ENCODE data around the gene CLRN3. TPM values are rescaled to one million over a fixed set of nuclear protein-coding genes. Genes with fewer than 3 reads are reported as not detected.

CLRN3 gene
- polyA plus RNA-seq, 1 donor from 2014 or later, result not detected

DNA sequence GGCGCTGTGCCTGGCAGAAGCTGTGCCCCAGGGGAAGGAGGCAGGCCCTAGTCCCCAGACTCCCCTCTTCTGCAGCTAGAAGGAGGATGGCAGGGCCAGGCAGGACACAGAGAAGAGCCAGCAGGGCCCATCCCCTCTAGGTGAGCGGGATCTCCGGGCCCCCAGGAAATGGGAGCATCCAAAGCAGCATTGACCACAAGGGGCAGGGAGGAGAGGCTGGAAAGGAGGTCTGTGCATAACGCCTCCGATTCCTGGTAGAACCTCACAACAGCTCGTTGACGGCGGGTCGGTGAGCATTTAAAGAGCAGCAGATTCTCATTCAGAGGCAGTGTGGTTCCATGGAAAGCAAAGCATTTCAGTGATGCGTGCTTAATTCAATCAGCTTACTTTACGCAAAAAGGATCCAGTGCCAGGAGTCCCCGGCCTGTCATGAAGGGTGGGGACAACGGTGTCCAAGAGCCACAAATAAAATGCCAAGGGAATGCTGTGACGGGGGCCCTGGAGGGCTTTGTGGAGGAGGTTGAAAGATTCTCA is 41.0 kb downstream of the CLRN3 start (continued):
- TF ChIP-seq REST (IDR thresholded peaks at IDR 0.05; ENCODE audit: borderline replicate concordance) (no peak), POLR2AphosphoS5 (IDR thresholded peaks at IDR 0.05) (no peak)

GRCh38 chr10:127850944-127851343 is 41.8 kb downstream of the CLRN3 start:
- Histone ChIP-seq H3K9ac (ENCODE audit: low read length) (no peak overlapping the region), H3K27me3 (ENCODE audit: insufficient read depth, low read depth, low read length) (no peaks in the 10 kb centered on the region), H3K27ac (ENCODE audit: low read length) (no peak overlapping the region), H3K9me2 (ENCODE audit: insufficient read depth, low read length) (no peaks in the 10 kb centered on the region), H3K36me3 (ENCODE audit: insufficient read depth, low read length) (no peaks in the 10 kb centered on the region), H3K79me2 (replicated peaks; ENCODE audit: insufficient read depth, low read length) (no peaks in the 10 kb centered on the region), H3K4me2 (ENCODE audit: low read length) (no peak overlapping the region), H3K4me3 (ENCODE audit: low read length) (no peak overlapping the region), H3K9me3 (ENCODE audit: low read length) (no peaks in the 10 kb centered on the region), H4K20me1 (ENCODE audit: insufficient read depth) (no peaks in the 10 kb centered on the region), H3F3A (ENCODE audit: insufficient read depth, low read length, poor library complexity, severe bottlenecking) (no peaks in the 10 kb centered on the region), H2AFZ (ENCODE audit: low read depth, low read length) (no peak overlapping the region)
- TF ChIP-seq CTCF (IDR thresholded peaks at IDR 0.05; ENCODE audit: poor library complexity, severe bottlenecking), result no peak
- no peak for TF ChIP-seq EP300 (conservative IDR thresholded peaks at IDR 0.05; ENCODE audit: poor library complexity, severe bottlenecking)
- no peak for TF ChIP-seq RAD21 (conservative IDR thresholded peaks at IDR 0.05)

GRCh38 chr10:127849921-127850320 is 42.8 kb downstream of the CLRN3 start:
- H3K9me2 ChIP-seq (ENCODE audit: insufficient read depth, low read length), result no peaks in the 10 kb centered on the region
- H3K9me3 ChIP-seq (ENCODE audit: low read length), result no peaks in the 10 kb centered on the region
- no peaks in the 10 kb centered on the region for H3K27me3 ChIP-seq (ENCODE audit: insufficient read depth, low read depth, low read length)
- no peaks in the 10 kb centered on the region for H3K36me3 ChIP-seq (ENCODE audit: insufficient read depth, low read length)
- no peaks in the 10 kb centered on the region for H3F3A ChIP-seq (ENCODE audit: insufficient read depth, low read length, poor library complexity, severe bottlenecking)
- H3K4me3 ChIP-seq (ENCODE audit: low read length), result no peak overlapping the region
- TF ChIP-seq EP300 (conservative IDR thresholded peaks at IDR 0.05; ENCODE audit: poor library complexity, severe bottlenecking) (no peak), MXI1 (conservative IDR thresholded peaks at IDR 0.05; ENCODE audit: poor library complexity, severe bottlenecking) (no peak), RAD21 (conservative IDR thresholded peaks at IDR 0.05) (no peak), SMC3 (conservative IDR thresholded peaks at IDR 0.05; ENCODE audit: poor library complexity) (no peak), CTCF (IDR thresholded peaks at IDR 0.05; ENCODE audit: poor library complexity, severe bottlenecking) (no peak), TAF1 (IDR thresholded peaks at IDR 0.05; ENCODE audit: low read depth) (no peak), EZH2 (IDR thresholded peaks at IDR 0.05; ENCODE audit: borderline replicate concordance, insufficient read depth, low read length, poor library complexity, severe bottlenecking) (no peak), POLR2AphosphoS5 (IDR thresholded peaks at IDR 0.05) (no peak), REST (IDR thresholded peaks at IDR 0.05; ENCODE audit: borderline replicate concordance) (no peak)
- H4K20me1 ChIP-seq (ENCODE audit: insufficient read depth), result no peaks in the 10 kb centered on the region
- no peak overlapping the region for H3K9ac ChIP-seq (ENCODE audit: low read length)
- no peak overlapping the region for H3K27ac ChIP-seq (ENCODE audit: low read length)
- no peak overlapping the region for H3K4me2 ChIP-seq (ENCODE audit: low read length)
- H2AFZ ChIP-seq (ENCODE audit: low read depth, low read length), result no peak overlapping the region
- no peaks in the 10 kb centered on the region for H3K79me2 ChIP-seq (replicated peaks; ENCODE audit: insufficient read depth, low read length)
